OCI-LY3 (cell line): ENCODE data around the gene RELL1.

Experiments
- H2AFZ ChIP-seq: fragments of 200-600, 300-600 bp; shearing (Covaris generic); 2 replicates; pipeline ENCODE4 v1.6.0; 2014; ENCODE audit warnings: antibody characterized with exemption, low read depth, low read length
- H3K27ac ChIP-seq: fragments of 200-600, 300-600 bp; sonication (generic); 2 replicates; pipeline ENCODE4 v1.5.1; 2014; ENCODE audit warnings: mild to moderate bottlenecking, low read length, moderate library complexity, mixed read lengths
- H3K27me3 ChIP-seq: fragments of 200-600, 300-600 bp; sonication (generic); 2 replicates; pipeline ENCODE4 v1.6.1; 2014; ENCODE audit warnings: low read depth, low read length, mixed read lengths
- H3K36me3 ChIP-seq: fragments of 200-600, 300-600 bp; sonication (generic); replicated peaks from 2 replicates; pipeline ENCODE3; 2014; ENCODE audit warnings: low read depth, low read length, mixed read lengths
- H3K4me1 ChIP-seq: fragments of 300-600, 200-600 bp; sonication (generic); 2 replicates; pipeline ENCODE4 v1.6.1; 2014; ENCODE audit warnings: low read length, mixed read lengths
- H3K4me2 ChIP-seq: fragments of 200-600, 300-600 bp; sonication (generic); 2 replicates; pipeline ENCODE4 v1.6.1; 2014; ENCODE audit warnings: low read length, mixed read lengths
- H3K4me3 ChIP-seq: fragments of 300-600, 200-600 bp; sonication (generic); 2 replicates; pipeline ENCODE4 v1.5.1; 2014; ENCODE audit warnings: antibody characterized with exemption, mild to moderate bottlenecking, low read length, moderate library complexity
- H3K79me2 ChIP-seq: fragments of 300-600, 200-600 bp; shearing (Covaris generic); 2 replicates; pipeline ENCODE4 v1.6.1; 2014; ENCODE audit warnings: mild to moderate bottlenecking, low read length, mixed read lengths
- H3K9ac ChIP-seq: fragments of 300-600, 200-600 bp; shearing (Covaris generic); 2 replicates; pipeline ENCODE4 v1.6.0; 2014; ENCODE audit warnings: mild to moderate bottlenecking, low read length, moderate library complexity
- H3K9me3 ChIP-seq: fragments of 200-600, 300-600 bp; shearing (Covaris generic); 2 replicates; pipeline ENCODE4 v1.6.1; 2014; ENCODE audit warnings: low read length, mixed read lengths; ENCODE audit not compliant: insufficient read depth
- H4K20me1 ChIP-seq: fragments of 200-600, 300-600 bp; sonication (generic); 2 replicates; pipeline ENCODE4 v1.6.1; 2016; ENCODE audit warnings: low read length, mixed read lengths; ENCODE audit not compliant: insufficient read depth
- CTCF ChIP-seq: fragments of 200-600, 300-600 bp; sonication (generic); IDR thresholded peaks from 2 replicates; pipeline ENCODE4 v1.5.1; 2014; ENCODE audit warnings: antibody characterized with exemption, low read length, low read depth
- EZH2phosphoT487 ChIP-seq: fragments of 200-600 bp; shearing (Covaris generic); IDR thresholded peaks from 2 replicates; pipeline ENCODE4 v1.6.1; 2018; ENCODE audit warnings: antibody characterized with exemption, mixed run types, low read depth

The RELL1 gene

DNA sequence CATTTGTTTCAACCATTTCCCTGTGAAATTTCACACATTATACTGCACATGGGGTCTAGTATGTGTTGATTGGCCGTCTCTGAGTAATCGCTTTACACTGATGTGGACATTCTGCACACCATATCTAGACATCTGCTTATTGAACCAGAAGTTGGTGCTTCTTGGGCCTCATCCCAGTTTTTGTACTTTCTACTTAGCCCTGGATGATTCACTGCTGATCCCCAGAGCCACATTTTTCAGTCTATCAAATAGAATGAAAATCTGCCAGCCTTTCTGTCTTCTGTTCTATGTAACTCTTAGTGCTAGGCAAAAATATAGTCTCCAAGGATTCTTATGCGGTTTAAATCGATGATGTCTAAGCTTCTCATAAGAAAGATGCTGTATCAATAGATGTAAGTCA lies 40.5 kb upstream of the RELL1 start:
- Histone ChIP-seq H3K27ac (no peak overlapping the region), H4K20me1 (no peaks in the 10 kb centered on the region), H3K9me3 (no peaks in the 10 kb centered on the region), H3K27me3 (peaks cover 8% of the 10 kb centered on the region), H3K4me1 (0 out of 2 replicates have a peak, but pooled peaks cover 4% of the 10 kb centered on the region), H3K9ac (no peak overlapping the region), H3K4me3 (no peak overlapping the region), H3K36me3 (no peaks in the 10 kb centered on the region), H3K79me2 (no peaks in the 10 kb centered on the region), H3K4me2 (no peak overlapping the region), H2AFZ (no peak overlapping the region)
- TF ChIP-seq EZH2phosphoT487 (no peak), CTCF (no peak)

DNA sequence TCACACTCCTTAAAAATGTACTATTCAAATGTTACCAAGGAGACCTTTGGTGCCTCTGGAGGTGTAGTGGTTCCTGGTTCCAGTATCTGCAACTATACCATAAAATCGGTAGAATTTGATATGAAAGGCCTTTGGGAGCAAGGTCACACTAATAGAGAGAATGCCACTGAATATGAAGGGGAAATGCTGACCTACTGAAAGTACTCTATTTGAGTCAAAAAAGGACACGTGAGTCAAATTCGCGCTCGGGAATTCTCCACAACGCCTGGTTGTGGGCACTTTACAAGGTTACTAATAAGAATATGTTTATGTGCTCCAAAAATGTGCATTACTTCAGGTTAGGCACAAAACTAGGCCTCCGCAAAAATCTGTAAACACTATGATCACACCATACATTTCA lies 39.5 kb upstream of the RELL1 start:
- H3K4me1 ChIP-seq = 0 out of 2 replicates have a peak, but pooled peaks cover 4% of the 10 kb centered on the region

GRCh38 chr4:37723067-37723466 lies 36.9 kb upstream of the RELL1 start:
- no peaks in the 10 kb centered on the region for H3K9me3 ChIP-seq
- no peak overlapping the region for H3K4me3 ChIP-seq
- H2AFZ ChIP-seq = no peak overlapping the region
- H3K4me1 ChIP-seq = no peaks in the 10 kb centered on the region
- no peak overlapping the region for H3K27ac ChIP-seq
- no peak overlapping the region for H3K9ac ChIP-seq
- no peak overlapping the region for H3K4me2 ChIP-seq
- no peak for TF ChIP-seq CTCF
- TF ChIP-seq EZH2phosphoT487 = no peak
- peaks cover 20% of the 10 kb centered on the region for H3K27me3 ChIP-seq
- H3K79me2 ChIP-seq = no peaks in the 10 kb centered on the region
- no peaks in the 10 kb centered on the region for H3K36me3 ChIP-seq
- no peaks in the 10 kb centered on the region for H4K20me1 ChIP-seq

More for the DNA sequence above, 39.5 kb upstream of the RELL1 start:
- H3K36me3 ChIP-seq = no peaks in the 10 kb centered on the region
- peaks cover 8% of the 10 kb centered on the region for H3K27me3 ChIP-seq
- H3K9me3 ChIP-seq = no peaks in the 10 kb centered on the region
- no peaks in the 10 kb centered on the region for H4K20me1 ChIP-seq
- H3K79me2 ChIP-seq = no peaks in the 10 kb centered on the region
- H3K4me2 ChIP-seq = no peak overlapping the region
- no peak for TF ChIP-seq EZH2phosphoT487
- TF ChIP-seq CTCF = no peak
- no peak overlapping the region for H3K4me3 ChIP-seq
- no peak overlapping the region for H3K27ac ChIP-seq
- H3K9ac ChIP-seq = no peak overlapping the region
- no peak overlapping the region for H2AFZ ChIP-seq

DNA sequence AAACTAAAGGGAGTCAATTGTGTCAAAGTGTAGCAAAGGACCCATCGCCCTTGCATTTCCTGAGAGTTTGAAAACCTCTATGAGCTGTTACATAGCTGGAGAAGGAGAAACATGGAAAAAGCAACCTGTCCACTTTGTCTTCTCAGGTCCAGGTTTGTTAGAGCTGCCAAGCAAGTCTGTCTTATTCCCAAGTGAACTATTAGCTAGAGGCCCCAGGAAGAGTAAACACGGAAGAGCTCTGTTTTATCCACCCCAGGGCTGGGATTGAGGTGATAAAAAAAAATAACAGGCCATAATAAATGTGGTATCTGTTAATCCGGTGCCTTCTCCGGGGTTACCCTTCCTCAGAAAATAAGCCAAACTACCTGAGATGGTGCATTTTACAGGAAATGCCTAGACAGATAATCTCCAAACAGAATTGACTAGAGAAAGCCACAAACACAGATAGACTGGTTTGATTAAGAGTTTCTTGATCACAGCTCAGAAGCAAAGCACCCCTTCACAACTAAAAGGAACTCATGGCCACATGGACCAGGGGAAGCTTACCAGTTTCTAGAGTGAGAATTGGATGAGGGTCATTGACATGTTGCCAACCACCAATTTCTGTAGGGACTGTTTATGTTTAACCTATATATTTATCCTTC lies 35.9 kb upstream of the RELL1 start:
- TF ChIP-seq EZH2phosphoT487 (no peak), CTCF (no peak)
- H3K4me2 ChIP-seq = no peak overlapping the region
- no peaks in the 10 kb centered on the region for H4K20me1 ChIP-seq
- H2AFZ ChIP-seq = no peak overlapping the region
- H3K36me3 ChIP-seq = no peaks in the 10 kb centered on the region
- no peak overlapping the region for H3K27ac ChIP-seq
- no peaks in the 10 kb centered on the region for H3K9me3 ChIP-seq
- H3K27me3 ChIP-seq = peaks cover 19% of the 10 kb centered on the region; the same call in 1 of the 2 replicates
- no peaks in the 10 kb centered on the region for H3K79me2 ChIP-seq
- H3K4me1 ChIP-seq = no peaks in the 10 kb centered on the region
- H3K4me3 ChIP-seq = no peak overlapping the region
- no peak overlapping the region for H3K9ac ChIP-seq
